HG03439 (cell line): ENCODE measurements around the gene UTS2B.

Experiments
- ATAC-seq: cut with Tn5 transposase; IDR thresholded peaks from one replicate; pipeline ENCODE4 v1.9.1; 2021; ENCODE audit warnings: mild to moderate bottlenecking, moderate library complexity; ENCODE audit not compliant: unreplicated experiment

UTS2B gene, protein sequence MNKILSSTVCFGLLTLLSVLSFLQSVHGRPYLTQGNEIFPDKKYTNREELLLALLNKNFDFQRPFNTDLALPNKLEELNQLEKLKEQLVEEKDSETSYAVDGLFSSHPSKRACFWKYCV

DNA sequence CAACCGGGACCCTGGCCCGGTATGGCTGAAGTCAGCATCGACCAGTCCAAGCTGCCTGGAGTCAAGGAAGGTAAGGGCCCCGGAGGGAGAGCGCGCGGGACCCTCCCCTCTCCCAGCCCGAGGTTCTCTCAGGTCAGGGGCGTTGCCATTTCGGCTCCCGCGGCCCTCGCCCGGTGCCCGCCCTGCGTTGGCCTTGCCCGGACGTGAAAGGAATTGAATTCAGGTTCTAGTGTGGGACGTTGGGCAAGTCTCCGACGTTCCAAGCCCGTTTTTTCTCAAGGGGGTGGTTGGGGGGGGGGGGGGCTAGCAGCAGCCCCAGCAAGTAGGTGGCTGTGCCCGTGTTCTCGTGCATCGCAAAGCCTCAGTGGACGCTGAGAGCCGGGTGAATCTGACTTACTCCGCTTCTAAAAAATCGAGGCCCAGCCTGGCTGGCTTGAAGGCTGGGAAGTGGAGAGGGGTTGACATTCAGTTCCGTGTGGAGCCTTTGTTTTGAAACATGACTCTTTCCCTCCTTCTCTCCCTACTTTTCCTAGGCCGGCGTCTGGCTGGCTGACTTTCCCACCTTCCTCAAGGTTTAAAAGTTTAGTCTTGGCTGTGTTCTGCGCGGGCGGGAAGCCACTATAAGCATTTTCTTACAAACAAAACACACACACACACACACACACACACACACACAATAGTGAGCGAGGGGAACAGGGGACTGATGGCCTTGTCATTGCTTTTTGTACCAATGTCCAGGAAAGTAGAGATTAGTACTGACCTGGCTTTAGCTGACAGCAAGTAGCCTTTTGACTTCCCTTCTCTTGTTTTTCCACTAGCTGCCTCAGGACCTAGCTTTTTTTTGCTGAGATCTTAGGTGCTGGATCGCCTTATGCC, at the start of gene UTS2B:
Gene UTS2B (minus strand): TSS at position 873 of the 876 bp plus-strand sequence. CDS start 48,337 bp downstream, outside the sequence.
- ATAC-seq = peak; percentile 33

- ATAC-seq = no peak
Measured at GRCh38 chr3:191380001-191380400, 49.7 kb upstream of the UTS2B start.

DNA sequence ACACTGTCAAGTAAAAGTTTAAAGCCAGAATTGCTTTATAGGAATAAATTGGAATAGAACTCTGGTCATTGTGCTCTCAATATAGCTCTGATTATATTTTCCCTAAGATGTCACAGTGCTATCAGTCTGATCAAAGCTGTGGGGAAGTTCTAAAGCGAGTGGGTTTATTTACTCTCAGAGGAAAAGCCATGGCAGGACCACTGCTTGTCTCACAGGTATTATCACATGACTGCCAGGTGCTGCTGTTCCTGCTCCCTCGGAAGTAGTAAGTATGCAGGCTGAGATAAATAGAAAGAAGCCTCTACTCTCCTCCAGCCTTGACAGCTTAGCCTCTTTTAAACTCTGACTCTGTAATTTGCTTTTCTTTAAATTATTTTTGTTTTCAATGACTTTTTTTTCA, 49.1 kb upstream of the UTS2B start:
- ATAC-seq = no peak

- no peak for ATAC-seq
Measured at GRCh38 chr3:191378142-191378812, 48.0 kb upstream of the UTS2B start.

- no peak for ATAC-seq
Measured at GRCh38 chr3:191376516-191377141, 46.3 kb upstream of the UTS2B start.

GRCh38 chr3:191373327-191373726, 43.0 kb upstream of the UTS2B start:
- no peak for ATAC-seq

DNA sequence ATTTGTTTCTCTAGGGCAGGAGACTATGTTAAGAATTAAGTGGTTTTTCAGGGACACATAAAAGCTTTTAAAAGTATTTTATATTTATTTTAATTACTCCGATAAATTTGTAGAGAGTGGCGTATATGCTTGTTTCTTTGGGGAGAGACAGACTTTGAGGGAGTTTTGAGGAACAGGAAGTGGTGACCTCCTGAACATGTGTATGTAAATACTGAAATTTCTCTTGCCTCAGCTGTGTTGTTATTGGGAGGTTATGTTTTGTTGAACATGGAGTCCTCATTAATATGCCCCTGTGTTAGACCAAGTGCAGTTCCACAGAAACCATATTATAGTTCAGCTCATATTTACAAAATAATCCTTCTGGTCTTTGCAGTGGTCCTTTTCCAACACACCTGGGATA, 41.8 kb upstream of the UTS2B start:
- no peak for ATAC-seq

DNA sequence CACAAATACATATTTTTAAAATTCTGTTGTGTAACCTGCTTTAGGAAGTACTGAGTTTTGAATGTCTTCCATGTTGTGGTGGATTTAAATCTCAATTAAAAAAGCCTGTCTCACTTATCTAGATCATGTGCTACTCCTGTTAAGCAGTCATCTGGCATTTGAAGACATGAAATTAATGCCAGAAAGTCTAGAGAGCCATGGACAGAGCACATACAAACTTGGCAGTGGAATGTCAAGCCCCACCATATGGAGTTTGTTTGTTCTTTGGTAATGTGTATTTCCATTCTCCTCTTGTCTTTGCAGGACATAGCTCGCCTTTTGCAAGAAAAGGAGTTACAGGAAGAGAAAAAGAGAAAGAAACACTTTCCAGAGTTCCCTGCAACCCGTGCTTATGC, 39.3 kb upstream of the UTS2B start:
- no peak for ATAC-seq

GRCh38 chr3:191368755-191369615, 38.7 kb upstream of the UTS2B start:
- no peak for ATAC-seq

DNA sequence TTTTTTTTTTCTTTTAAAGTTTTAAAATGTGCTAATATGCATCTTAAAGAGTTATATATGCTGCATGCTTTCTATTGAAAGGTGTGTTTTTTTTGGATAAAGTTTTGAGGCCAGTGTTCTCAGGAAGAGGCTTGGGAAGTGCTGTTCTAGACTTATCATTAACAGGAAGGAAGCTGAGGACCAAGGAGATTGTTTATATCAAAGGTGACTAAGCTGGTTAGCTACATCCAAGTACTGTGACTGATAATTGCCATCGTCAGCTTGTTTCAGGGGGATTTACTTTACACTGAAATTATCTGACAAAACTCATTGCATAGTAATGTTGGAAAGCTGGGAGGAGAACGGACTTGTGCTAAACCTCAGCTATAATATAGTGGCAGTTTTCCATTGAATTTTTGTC, 36.3 kb upstream of the UTS2B start:
- ATAC-seq = no peak

GRCh38 chr3:191363221-191363620, 32.9 kb upstream of the UTS2B start:
- no peak for ATAC-seq

DNA sequence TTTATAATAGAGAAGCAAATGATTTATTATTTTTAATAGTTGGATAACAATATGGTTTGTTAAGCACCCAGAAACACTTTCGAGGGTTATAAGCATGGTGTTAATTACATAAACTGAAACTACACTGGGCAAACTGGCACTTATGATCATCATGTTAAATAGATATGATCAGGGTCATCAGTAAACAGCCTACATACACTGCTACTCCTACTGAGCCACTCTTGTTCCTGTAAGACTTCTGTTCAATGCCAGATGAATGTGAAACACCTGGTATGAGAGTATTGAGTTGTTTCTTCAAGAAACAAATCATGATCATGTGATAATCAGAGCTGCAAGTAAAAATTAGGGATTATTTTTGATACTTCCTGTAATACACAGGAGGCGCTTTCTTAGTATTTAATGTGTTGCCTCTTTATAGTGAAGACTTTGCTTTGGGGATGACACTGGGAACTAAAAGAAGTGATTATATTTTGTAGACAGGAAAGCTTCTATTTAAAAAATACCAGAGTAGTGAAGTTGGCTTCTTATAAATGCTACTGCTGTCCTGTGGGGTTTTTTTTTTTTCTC, 32.3 kb upstream of the UTS2B start:
- ATAC-seq = no peak

- no peak for ATAC-seq
Measured at GRCh38 chr3:191362037-191362436, 31.7 kb upstream of the UTS2B start.

- ATAC-seq = no peak
Measured at GRCh38 chr3:191361456-191361855, 31.1 kb upstream of the UTS2B start.

DNA sequence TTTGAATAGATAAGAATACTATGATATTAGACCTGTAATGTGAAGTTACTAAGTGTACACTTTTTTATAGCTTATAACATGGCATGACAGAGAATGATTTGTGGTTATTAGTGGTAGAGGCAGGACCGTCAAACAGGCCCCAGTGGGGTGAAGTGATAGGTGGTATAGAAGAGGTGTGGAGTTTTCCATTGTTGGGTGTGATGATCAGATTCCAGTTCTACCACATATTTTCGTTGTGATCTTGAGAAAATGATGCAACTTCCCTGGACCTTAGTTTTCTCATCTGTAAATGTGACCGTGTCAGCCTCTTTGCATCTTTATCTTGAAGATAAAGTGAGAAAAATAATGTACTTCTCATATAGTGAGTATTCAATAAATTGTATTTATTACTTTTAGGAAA, 30.3 kb upstream of the UTS2B start:
- no peak for ATAC-seq

GRCh38 chr3:191358929-191359328, 28.6 kb upstream of the UTS2B start:
- ATAC-seq = peak; percentile 38

GRCh38 chr3:191357909-191358308, 27.6 kb upstream of the UTS2B start:
- ATAC-seq = no peak

GRCh38 chr3:191356631-191357439, 26.5 kb upstream of the UTS2B start:
- no peak for ATAC-seq

GRCh38 chr3:191355406-191355805, 25.1 kb upstream of the UTS2B start:
- peak; percentile 62 for ATAC-seq
